Right lobe of liver (tissue), 4 donors: ENCODE data around the gene ALG1L2.

Experiments used
- POLR2A ChIP-seq: fragments of 450-650 bp; IDR thresholded peaks from one replicate; pipeline ENCODE4 v1.6.1; 2017; ENCODE audit warnings: antibody characterized with exemption, mild to moderate bottlenecking
- TF ChIP-seq, protein P1 (sequence below), 4 donors: fragments of 200-600 bp in 3 of 4; fragments of 450-650 bp in 1 of 4; IDR thresholded peaks; one replicate each; pipeline versions ENCODE4 v1.5.1 to v1.8.0; 2016 to 2022; ENCODE audit warnings: antibody characterized with exemption in 4 of 4, mild to moderate bottlenecking in 2 of 4
- donor health status: DM: no; HTN: no; CAD: no.
- donor health status: DM: no; HTN: no; CAD: no.
- donor health status: DM: no; HTN: yes; CAD: no.

DNA sequence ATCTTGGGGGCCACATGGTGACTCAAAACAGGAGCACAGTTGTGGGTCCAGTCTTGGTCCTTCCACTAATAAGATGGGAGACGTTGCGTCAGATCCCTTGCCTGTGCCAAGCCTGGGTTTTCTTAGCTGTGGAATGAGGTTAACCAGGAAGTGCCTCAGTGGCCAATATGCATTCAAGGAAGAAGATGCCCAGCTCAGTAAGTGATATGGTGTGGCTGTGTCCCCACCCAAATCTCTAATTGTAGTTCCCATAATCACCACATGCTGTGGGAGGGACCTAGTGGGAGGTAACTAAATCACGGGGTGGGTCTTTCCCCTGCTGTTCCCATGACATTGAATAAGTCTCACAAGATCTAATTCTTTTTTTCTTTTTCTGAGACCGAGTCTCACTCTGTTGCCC, 6.4 kb downstream of the ALG1L2 start:
- TF ChIP-seq, protein P1, sequence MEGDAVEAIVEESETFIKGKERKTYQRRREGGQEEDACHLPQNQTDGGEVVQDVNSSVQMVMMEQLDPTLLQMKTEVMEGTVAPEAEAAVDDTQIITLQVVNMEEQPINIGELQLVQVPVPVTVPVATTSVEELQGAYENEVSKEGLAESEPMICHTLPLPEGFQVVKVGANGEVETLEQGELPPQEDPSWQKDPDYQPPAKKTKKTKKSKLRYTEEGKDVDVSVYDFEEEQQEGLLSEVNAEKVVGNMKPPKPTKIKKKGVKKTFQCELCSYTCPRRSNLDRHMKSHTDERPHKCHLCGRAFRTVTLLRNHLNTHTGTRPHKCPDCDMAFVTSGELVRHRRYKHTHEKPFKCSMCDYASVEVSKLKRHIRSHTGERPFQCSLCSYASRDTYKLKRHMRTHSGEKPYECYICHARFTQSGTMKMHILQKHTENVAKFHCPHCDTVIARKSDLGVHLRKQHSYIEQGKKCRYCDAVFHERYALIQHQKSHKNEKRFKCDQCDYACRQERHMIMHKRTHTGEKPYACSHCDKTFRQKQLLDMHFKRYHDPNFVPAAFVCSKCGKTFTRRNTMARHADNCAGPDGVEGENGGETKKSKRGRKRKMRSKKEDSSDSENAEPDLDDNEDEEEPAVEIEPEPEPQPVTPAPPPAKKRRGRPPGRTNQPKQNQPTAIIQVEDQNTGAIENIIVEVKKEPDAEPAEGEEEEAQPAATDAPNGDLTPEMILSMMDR (IDR thresholded peaks at IDR 0.05): no peak
- no peak for TF ChIP-seq POLR2A
